BLaER1 (cell line): ENCODE measurements around the gene SLC10A3.

ENCODE experiments used
- H3K27ac ChIP-seq: shearing (Covaris generic); formaldehyde crosslinking; 2 replicates; pipeline ENCODE4 v1.8.1; 2022
- H3K27me3 ChIP-seq: shearing (Covaris generic); formaldehyde crosslinking; 2 replicates; pipeline ENCODE4 v1.8.1; 2022
- H3K36me3 ChIP-seq: shearing (Covaris generic); formaldehyde crosslinking; 2 replicates; pipeline ENCODE4 v1.8.1; 2022
- H3K4me1 ChIP-seq: shearing (Covaris generic); formaldehyde crosslinking; 2 replicates; pipeline ENCODE4 v1.8.1; 2022
- H3K4me2 ChIP-seq: shearing (Covaris generic); formaldehyde crosslinking; 2 replicates; pipeline ENCODE4 v1.8.1; 2022
- H3K4me3 ChIP-seq: shearing (Covaris generic); formaldehyde crosslinking; 2 replicates; pipeline ENCODE4 v1.8.1; 2022
- H3K9ac ChIP-seq: shearing (Covaris generic); formaldehyde crosslinking; 2 replicates; pipeline ENCODE4 v1.8.1; 2022
- H3K9me3 ChIP-seq: shearing (Covaris generic); formaldehyde crosslinking; 2 replicates; pipeline ENCODE4 v1.8.1; 2022
- H4K20me1 ChIP-seq: shearing (Covaris generic); formaldehyde crosslinking; 2 replicates; pipeline ENCODE4 v1.8.1; 2022
- Cebpa-rat ChIP-seq: shearing (Covaris generic); IDR thresholded peaks from 2 replicates; pipeline ENCODE4 v1.8.1; 2022

Gene SLC10A3

GRCh38 chrX:154458116-154458953, 32.1 kb downstream of the SLC10A3 start, which contains the start of gene PLXNA3:
PLXNA3 (plus strand) TSS chrX:154458281; CDS start chrX:154460184, 1,903 bp downstream.
- Histone ChIP-seq H3K4me3 (peak within 1 kb of the TSS; percentile 79), H3K9me3 (0 out of 2 replicates have a peak, but pooled peaks cover 12% of the 10 kb centered on the region), H4K20me1 (peaks cover 45% of the 10 kb centered on the region), H3K9ac (peak within 1 kb of the TSS; percentile 87), H3K36me3 (peaks cover 32% of the 10 kb centered on the region), H3K27ac (peak within 1 kb of the TSS; percentile 92), H3K4me1 (peaks cover 16% of the 10 kb centered on the region), H3K4me2 (peak within 1 kb of the TSS; percentile 87), H3K27me3 (peaks cover 5% of the 10 kb centered on the region; the same call in 1 of the 2 replicates)
- no peak for TF ChIP-seq Cebpa-rat

- H3K9ac ChIP-seq, result peak overlapping the region; percentile 87
- H3K36me3 ChIP-seq, result peaks cover 28% of the 10 kb centered on the region
- peaks cover 16% of the 10 kb centered on the region for H3K4me1 ChIP-seq
- H3K4me2 ChIP-seq, result peak overlapping the region; percentile 87
- peak overlapping the region; percentile 79 for H3K4me3 ChIP-seq
- peak overlapping the region; percentile 92 for H3K27ac ChIP-seq
- 0 out of 2 replicates have a peak, but pooled peaks cover 12% of the 10 kb centered on the region for H3K9me3 ChIP-seq
- no peak for TF ChIP-seq Cebpa-rat
- peaks cover 13% of the 10 kb centered on the region for H3K27me3 ChIP-seq
- peaks cover 40% of the 10 kb centered on the region for H4K20me1 ChIP-seq
Measured at GRCh38 chrX:154457491-154458115, 32.8 kb downstream of the SLC10A3 start.

GRCh38 chrX:154452823-154453222, 37.6 kb downstream of the SLC10A3 start:
- Histone ChIP-seq H3K4me3 (no peak overlapping the region), H3K4me2 (no peak overlapping the region), H3K27me3 (peaks cover 48% of the 10 kb centered on the region), H3K9ac (no peak overlapping the region), H3K36me3 (peaks cover 35% of the 10 kb centered on the region), H3K27ac (no peak overlapping the region), H4K20me1 (peaks cover 15% of the 10 kb centered on the region; the same call in 1 of the 2 replicates), H3K4me1 (no peaks in the 10 kb centered on the region), H3K9me3 (0 out of 2 replicates have a peak, but pooled peaks cover 7% of the 10 kb centered on the region)
- TF ChIP-seq Cebpa-rat, result no peak

- Histone ChIP-seq H3K27ac (no peak overlapping the region), H3K4me1 (no peaks in the 10 kb centered on the region; the same call in 1 of the 2 replicates), H3K27me3 (peaks cover 70% of the 10 kb centered on the region), H3K4me2 (no peak overlapping the region), H3K36me3 (peaks cover 47% of the 10 kb centered on the region), H3K4me3 (no peak overlapping the region), H4K20me1 (peaks cover 20% of the 10 kb centered on the region; the same call in 1 of the 2 replicates), H3K9me3 (0 out of 2 replicates have a peak, but pooled peaks cover 3% of the 10 kb centered on the region), H3K9ac (no peak overlapping the region)
- TF ChIP-seq Cebpa-rat, result no peak
Measured at GRCh38 chrX:154450312-154450711, 40.1 kb downstream of the SLC10A3 start.

- H3K36me3 ChIP-seq, result peaks cover 47% of the 10 kb centered on the region
- no peak for TF ChIP-seq Cebpa-rat
- H3K4me1 ChIP-seq, result peaks cover 6% of the 10 kb centered on the region
- H4K20me1 ChIP-seq, result peaks cover 27% of the 10 kb centered on the region; the same call in 1 of the 2 replicates
- peaks cover 70% of the 10 kb centered on the region for H3K27me3 ChIP-seq
- peaks cover 5% of the 10 kb centered on the region; the same call in 1 of the 2 replicates for H3K9me3 ChIP-seq
- H3K27ac ChIP-seq, result no peak overlapping the region
- no peak overlapping the region for H3K9ac ChIP-seq
- H3K4me2 ChIP-seq, result no peak overlapping the region
- H3K4me3 ChIP-seq, result no peak overlapping the region
Measured at GRCh38 chrX:154449618-154450017, 40.8 kb downstream of the SLC10A3 start.

- H3K36me3 ChIP-seq, result peaks cover 47% of the 10 kb centered on the region
- no peak overlapping the region for H3K4me2 ChIP-seq
- peaks cover 33% of the 10 kb centered on the region; the same call in 1 of the 2 replicates for H4K20me1 ChIP-seq
- peaks cover 10% of the 10 kb centered on the region for H3K4me1 ChIP-seq
- H3K4me3 ChIP-seq, result no peak overlapping the region
- no peak overlapping the region for H3K27ac ChIP-seq
- no peak overlapping the region for H3K9ac ChIP-seq
- TF ChIP-seq Cebpa-rat, result no peak
- H3K9me3 ChIP-seq, result peaks cover 7% of the 10 kb centered on the region; the same call in 1 of the 2 replicates
- peaks cover 70% of the 10 kb centered on the region for H3K27me3 ChIP-seq
Measured at GRCh38 chrX:154448484-154448883, 41.9 kb downstream of the SLC10A3 start.

- no peak overlapping the region for H3K27ac ChIP-seq
- no peak overlapping the region for H3K4me2 ChIP-seq
- H3K9ac ChIP-seq, result no peak overlapping the region
- peaks cover 10% of the 10 kb centered on the region for H3K4me1 ChIP-seq
- H3K4me3 ChIP-seq, result no peak overlapping the region
- H3K9me3 ChIP-seq, result peaks cover 7% of the 10 kb centered on the region; the same call in 1 of the 2 replicates
- H3K36me3 ChIP-seq, result peaks cover 54% of the 10 kb centered on the region
- H3K27me3 ChIP-seq, result peaks cover 60% of the 10 kb centered on the region
- H4K20me1 ChIP-seq, result peaks cover 46% of the 10 kb centered on the region; the same call in 1 of the 2 replicates
- no peak for TF ChIP-seq Cebpa-rat
Measured at GRCh38 chrX:154446430-154446829, 44.0 kb downstream of the SLC10A3 start.

- Histone ChIP-seq H3K27ac (no peak overlapping the region), H3K4me3 (no peak overlapping the region), H3K4me2 (no peak overlapping the region), H3K36me3 (peaks cover 56% of the 10 kb centered on the region), H3K9me3 (peaks cover 8% of the 10 kb centered on the region; the same call in 1 of the 2 replicates), H3K4me1 (peaks cover 10% of the 10 kb centered on the region), H4K20me1 (peaks cover 44% of the 10 kb centered on the region), H3K9ac (no peak overlapping the region), H3K27me3 (peaks cover 55% of the 10 kb centered on the region)
- no peak for TF ChIP-seq Cebpa-rat
Measured at GRCh38 chrX:154445776-154446175, 44.7 kb downstream of the SLC10A3 start.

- H4K20me1 ChIP-seq, result peaks cover 50% of the 10 kb centered on the region
- no peak for TF ChIP-seq Cebpa-rat
- peak overlapping the region; percentile 76 for H3K9ac ChIP-seq
- H3K9me3 ChIP-seq, result peaks cover 13% of the 10 kb centered on the region; the same call in 1 of the 2 replicates
- peak overlapping the region; percentile 70 for H3K27ac ChIP-seq
- peak overlapping the region; percentile 85 for H3K4me2 ChIP-seq
- H3K36me3 ChIP-seq, result peaks cover 53% of the 10 kb centered on the region
- peaks cover 46% of the 10 kb centered on the region for H3K27me3 ChIP-seq
- H3K4me1 ChIP-seq, result peaks cover 10% of the 10 kb centered on the region
- H3K4me3 ChIP-seq, result peak overlapping the region; percentile 71
Measured at GRCh38 chrX:154444755-154445246, 45.6 kb downstream of the SLC10A3 start.
